Ishikawa (cell line): ENCODE results near the gene HEBP1.

ENCODE experiments used
- CREB1 ChIP-seq: IDR thresholded peaks from 2 replicates; pipeline ENCODE4 v1.6.1; 2012; ENCODE audit warnings: low read depth
- TAF1 ChIP-seq: IDR thresholded peaks from 2 replicates; pipeline ENCODE4 v1.6.1; 2012; ENCODE audit warnings: low read depth, mild to moderate bottlenecking
- YY1 ChIP-seq: IDR thresholded peaks from 2 replicates; pipeline ENCODE4 v1.6.1; 2012; ENCODE audit warnings: low read depth

DNA sequence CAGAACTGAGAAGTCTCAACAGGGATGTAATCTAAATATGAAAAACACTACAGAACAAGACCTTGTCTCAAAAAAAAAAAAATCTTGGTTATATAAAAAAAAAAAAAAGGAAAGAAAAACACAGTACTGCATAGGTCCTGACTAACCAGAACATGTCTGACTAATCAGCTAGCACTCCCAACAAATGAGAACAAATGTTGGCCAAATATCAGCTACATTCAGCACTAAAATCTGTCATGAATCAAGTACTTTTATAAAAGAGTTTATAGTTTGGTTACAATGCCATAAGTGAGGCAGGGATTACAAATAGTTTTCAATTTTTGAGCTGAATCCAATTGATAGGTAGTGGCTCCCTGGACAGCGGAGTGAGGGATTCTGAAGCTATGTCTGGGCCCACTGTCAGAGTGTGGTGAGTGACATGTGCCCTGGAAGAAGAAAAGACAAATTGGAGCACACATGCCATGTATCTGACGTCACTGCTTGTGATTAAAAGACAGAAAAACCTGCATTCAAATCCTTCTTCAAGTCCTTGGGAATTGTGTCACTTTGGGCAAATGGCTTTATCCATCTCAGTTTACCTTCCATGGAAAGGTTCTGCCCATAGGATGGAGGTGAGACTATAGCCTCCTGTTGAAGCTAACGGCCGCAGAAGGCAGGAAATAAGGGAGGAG, 38.6 kb upstream of the HEBP1 start:
- TF ChIP-seq CREB1: no peak
- TF ChIP-seq YY1: no peak
- no peak for TF ChIP-seq TAF1
